Pulmonary artery endothelial cell (primary cell): ENCODE data around the gene HPCA. TPM values are rescaled to one million over a fixed set of nuclear protein-coding genes. Genes with fewer than 3 reads are reported as not detected.

Experiments used
- DNase-seq: peaks from one replicate; pipeline ENCODE4 v3.0.0-alpha.2; 2011; ENCODE audit warnings: low read depth, low spot score
- total RNA-seq: library from RNA; depleted of rRNA; stranded (reverse); fragments of >200 nt; gene quantifications from 2 replicates; pipeline ENCODE4 v1.2.3, GENCODE V29; 2014

HPCA gene
- total RNA-seq, 1 donor from 2014 or later: not detected

DNA sequence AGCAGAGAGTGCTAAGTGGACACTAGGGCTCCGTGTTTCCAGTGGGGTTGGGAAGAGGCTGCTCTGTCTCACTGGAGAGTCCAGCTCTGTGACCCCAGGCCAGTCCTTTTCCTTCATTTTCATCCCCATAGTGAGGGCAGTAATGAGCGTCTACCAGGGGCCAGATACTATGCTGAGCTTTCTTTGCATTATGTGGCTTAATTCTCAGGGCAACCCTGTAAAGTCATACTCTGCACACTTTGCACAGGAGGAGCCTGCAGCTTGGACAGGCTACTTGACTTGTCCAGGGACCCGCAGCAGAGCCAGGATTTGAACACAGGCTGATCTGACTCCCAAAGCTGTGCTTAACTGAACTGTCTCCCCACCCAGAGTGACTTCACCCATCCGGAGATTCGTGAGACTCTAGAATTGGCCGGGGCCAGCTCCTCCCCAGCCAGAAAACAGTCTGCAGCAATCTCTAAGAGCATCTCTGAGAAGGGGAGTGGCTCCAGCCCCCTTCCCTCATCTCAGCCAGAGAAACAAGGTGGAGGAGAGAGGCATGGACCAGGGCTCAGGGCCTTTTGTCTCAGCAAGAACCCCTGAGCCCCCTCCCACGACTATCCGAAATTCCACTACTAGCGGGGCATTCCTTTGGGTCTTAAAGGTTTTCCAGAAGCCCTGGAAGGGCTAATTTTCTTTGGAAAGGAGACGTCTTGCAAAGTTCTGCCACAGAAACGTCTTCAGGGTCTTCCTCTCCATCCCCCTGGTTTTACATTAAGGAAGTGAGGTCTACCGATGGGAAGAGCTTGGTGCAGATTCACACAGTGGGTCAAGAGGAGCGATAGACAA is 14.7 kb upstream of the HPCA start:
- no peak for DNase-seq

DNA sequence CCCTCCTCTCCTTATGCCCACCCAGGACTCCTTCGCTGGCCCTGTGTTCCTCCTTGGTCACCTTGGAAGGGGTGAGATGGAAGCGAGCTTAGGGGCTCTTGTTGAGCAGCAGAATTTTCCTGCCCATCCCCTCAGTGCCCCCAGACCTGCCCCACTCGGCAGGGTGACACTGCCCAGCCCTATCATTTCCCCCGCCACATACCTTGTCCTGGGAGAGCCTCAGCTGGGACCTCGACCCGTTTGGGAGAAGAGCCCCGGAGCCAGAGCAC is 14.2 kb upstream of the HPCA start:
- no peak for DNase-seq

DNA sequence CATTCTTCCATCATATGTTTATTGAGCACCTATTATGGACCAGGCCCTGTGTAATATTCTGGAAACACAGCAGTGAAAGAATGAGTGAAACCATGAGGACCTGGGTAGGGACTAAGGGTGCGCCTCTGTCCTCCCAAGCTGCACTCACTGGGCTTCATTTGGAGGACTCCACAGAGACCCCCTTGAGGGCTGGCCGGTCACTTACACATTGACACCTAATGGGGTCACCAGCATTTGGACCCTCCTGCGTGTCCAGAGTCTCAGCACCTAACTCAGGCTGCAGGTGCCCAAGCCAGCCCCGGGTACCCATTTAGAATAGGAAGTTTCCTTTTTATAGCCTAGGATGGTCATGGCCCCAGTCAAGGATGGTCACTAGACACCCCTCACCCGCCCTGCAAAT is 12.8 kb upstream of the HPCA start:
- DNase-seq: no peak

DNA sequence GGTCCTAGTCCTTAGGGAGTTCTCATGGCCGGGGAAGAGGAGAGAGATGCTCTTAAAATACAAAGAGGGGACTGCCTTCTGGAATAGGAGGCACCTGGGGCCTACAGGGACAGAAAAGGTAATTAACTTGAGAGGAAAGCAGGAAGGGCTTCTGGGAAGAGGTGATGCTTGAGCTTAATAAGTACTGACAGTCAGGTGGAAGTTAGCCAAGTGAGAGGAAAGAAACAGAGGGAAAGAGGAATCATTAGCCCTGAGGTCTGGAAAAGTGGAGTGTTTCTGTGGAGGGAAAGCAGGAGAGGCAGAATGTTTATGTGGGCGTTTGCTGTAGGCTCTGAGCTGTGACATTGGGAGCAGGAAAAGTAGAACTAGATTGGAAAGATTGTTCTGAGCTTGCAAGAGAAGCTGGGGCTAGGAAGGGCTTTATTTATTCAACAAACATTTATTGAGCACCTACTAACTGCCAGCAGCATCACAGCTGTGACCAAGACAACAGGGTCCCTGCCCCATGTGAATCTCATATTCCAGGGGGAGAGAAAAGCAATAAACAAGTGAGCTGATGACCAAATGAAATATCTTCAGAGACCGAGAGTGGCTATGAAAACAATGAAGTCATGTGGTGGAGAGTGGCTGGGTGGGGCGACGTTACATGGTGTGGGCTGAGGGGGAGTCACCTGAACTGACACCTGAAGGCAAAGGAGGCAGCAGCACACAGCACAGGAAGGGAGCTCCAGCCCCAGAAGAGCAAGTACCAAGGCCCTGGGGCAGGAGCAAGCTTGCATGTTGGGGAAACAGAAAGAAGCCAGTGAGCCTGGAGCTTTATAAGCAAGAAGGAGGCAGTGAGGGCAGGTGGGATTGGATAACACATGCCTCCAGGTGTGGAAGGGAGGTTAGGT is 11.2 kb upstream of the HPCA start:
- no peak for DNase-seq

DNA sequence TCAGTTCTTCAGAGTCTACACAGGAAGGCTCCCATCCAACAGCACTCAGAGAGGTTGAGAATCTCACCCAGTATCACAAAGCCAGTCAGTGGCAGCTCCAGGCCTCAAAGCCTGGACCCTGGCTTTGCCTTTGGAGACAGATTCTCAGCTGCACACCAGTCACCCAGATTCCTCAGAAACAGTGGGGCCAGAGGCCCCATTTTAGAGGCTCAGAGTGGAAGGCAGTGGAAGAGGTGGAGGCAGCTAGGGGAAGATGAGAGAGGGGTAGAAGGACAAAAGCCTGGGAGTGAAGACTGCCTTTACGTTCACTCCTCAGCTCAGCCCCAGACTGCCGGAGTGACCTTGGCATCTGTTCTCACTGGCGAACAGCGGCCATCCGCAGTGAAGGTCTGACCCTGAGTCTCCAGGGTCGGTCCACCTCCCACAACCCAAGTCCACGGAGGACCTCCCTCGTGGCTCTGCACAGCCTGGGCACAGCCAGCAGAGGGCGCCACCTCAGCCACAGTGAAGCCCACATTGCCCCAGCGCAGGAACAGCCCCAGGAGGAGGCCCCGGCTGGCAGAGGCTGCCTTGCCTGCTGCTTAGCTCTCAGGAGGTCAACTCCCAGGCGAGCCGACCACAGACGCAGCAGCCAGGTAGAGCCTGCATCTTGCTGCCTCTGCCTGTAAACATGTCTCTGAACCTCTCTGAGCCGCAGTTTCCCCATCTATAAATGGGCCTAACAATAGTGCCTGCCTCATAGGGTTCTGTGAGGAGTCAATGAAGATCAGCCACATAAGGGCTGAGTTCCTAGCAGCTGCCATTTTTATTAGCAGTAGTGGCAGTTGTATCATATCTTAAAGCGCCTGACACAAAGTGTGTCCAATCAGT is 9.7 kb upstream of the HPCA start:
- no peak for DNase-seq

DNA sequence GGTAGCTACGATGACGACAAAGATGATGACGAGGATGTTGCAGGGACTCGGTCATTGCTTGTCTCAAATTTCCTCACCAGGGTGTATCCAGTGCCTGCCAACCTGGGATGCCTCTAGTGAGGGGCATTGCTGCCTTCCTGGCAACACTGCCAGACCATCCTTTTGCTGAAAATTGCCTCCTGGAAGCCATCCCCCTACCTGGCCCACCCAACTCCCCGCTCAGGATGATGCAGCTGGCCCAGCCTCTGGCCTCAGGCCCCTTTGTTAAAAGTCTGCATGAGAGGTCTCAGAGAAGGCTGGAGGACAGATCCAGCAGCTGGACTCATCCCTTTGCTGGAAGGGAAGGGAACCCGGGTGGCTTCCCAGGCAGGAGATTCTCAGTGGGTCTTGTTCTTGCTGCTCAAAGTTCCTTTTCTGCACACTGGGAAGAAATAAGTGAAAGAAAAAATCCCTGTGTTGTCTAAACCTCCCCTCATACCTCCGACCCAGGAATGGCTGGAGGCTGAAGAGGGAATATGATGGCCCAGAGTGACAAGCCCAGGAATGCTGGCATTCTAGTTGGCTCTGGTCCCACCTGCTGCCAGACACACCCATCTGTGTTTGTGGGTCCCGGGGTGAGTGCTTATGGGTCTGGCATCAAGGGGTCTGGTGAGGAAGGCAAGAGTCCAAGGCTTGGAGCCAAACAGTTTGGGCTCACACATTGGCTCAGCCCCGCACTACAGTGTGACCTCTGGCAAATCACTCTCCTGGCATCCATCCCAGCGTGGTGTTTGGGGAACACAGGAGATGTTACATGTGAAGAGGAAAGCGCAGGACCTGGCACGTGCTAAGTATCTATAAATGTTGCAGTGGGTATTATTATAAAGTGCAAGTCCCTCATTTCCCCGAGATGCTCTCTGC is 8.8 kb upstream of the HPCA start:
- no peak for DNase-seq

DNA sequence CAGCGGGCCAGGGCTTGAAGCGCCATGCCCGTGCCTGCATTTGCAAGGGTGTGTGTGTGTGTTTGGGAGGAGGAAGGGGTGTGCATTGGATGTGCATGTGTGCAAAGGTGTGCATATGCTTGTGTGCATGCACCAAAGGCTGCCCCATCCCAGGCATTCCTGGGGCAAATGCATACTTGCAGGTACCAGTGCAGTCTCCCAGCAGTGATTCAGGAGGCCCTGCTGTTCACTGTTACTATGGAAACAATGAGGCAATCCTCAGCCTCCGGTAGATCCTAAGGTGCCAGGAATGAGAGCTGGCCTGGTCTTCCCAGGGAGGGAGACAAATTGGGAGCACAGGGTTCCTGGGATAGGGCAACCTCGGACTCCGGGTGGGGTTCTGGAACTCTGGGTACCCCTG is 8.1 kb upstream of the HPCA start:
- no peak for DNase-seq

DNA sequence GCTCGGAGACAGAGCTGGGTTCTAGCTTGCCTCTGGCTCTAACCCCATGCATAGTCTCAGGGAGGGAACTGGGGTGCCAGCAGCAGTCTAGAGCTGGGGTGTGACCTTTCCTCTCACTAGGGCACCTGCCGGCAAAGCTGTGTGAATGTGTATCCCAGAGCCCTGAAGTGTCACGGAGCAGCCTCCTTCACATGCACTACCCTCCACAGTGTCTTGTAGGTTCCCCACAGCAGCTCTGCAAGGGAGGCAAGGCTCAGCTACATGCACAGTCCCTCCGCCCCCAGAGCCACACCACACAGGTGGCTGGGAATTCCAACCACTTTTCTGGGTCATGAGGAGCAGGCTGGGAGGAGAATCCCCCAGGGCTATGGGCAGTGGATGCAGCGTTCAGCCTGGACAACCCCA is 7.7 kb upstream of the HPCA start:
- no peak for DNase-seq

DNA sequence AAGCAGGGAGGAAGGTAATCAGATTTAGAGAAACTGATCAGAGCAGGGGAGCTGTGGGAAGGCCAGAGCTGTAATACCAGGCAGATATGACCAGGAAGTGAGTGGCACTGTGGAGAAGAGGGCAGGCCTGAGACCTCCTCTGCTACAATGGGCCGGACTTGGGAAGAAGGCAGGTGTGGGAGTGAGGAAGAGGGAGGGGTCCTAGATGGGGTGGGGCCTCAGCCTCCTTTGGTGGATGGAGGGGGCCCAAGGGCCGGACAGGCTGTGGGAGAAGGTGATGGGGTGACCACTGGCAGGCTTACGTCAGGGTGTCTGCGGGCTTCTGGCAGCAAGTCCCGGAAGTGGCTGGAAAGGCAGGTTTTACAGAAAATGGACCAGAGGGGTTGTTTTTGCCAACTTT is 5.0 kb upstream of the HPCA start:
- no peak for DNase-seq

DNA sequence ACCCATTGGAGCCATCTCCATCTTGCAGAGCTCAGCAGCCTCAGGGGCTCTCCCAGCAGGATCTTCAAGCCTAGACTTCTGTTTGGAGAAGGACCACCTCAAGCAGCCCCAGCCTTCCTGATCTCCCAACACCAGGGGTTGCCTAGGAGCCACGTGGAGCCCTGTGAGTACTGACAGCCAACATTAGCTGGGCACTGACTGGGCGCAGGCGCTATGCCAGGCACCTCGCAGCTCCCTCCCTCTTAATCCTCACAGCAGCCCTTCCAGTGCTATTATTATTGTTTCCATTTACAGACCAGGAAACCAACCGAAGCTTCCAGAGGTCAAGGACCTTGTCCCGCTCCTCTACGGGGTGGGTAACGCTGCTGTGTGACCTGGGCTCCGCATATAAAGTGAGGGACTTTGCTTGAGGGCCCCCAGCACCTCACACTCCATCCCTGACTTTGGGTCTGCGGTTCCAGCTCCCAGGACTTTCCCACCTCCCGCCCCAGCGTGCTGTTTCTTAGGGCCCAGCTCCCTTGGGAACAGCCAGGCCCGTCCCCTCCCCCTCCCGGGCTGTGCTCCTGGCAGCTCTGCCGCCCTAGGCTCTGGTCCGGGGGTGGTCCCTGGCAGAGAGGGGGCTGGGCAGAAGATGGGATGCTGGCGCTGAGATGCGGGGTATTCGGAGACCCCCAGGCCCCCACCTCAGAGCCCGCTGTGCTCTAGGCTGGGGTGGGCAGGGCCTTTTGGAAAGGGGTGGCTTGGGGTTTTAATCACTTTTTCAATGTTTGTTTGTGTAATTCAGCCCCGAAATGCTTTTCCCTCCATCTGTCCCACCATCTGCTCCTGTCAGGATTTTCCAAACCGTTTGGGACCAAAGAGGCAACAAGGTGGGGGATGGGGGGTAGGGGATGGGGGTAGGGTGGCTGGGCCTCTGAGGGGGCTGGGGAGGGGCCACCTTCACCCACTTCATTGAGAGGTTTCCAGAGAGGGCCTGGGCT is 4.1 kb upstream of the HPCA start:
- no peak for DNase-seq

DNA sequence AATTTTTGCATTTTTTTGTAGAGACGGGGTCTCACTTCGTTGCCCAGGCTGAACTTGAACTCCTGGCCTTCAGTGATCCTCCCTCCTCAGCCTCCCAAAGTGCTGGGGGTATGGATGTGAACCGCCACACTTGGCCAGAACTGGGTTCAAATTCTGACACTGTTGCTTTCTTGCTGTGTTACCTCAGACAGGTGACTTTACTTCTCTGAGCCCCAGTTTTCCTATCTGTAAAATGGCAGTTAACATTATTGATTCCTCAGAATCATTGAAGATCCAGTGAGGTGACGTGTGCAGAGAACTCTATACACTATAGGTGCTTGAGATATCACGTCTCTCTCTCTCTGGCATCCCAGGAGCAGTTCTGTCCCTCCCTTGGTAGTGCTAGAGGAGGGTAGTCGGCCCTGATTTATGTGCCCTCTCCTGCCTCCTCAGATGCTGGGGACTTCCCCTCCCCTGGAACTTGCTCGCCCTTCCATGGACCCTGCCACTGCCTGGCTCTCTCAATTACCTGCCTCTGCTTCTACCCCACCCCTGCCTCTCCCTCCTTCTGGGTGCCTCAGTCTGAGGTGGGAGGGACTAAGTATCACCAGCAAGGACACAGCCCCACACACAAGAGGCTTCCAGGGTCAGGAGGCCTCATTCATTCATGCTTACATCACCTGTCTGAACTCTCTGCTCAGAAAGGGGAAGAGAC is 2.8 kb upstream of the HPCA start:
- DNase-seq: no peak

DNA sequence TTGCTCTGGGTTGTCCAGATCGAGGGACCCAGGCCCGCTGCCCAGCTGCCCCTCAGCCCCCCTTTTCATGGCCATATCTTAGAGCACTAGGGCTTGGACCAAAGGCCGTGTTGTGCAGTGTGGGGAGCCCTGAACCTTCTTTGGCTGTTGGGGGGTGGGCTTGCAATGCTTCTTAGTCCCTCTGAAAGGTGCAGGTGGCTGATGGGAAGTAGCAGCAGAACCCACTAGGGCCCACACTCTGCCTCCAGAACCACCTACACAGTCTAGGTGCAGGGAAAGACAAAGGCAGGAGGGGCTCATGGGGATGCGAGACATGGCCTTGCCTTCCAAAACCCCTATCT is 2.3 kb upstream of the HPCA start:
- DNase-seq: no peak

DNA sequence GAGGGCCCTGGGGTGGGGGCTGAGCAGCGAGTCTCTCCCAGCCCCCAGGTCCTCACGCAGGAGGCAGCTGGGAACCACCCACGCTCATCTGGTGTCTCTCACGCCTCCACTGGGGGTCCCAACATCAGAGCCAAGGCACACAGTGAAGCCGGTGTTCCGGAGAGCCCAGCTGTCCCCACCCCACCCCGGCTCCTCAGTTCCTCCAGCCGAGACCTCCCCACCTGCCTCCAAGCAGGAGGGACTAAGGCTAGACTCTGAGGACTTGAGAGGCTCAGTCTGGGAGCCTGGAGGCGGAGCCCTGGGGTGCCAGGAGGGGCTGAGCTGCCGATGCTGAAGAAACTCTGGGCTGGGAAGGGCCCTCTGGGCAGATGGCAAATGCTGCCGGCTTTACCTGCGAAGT is 1.6 kb upstream of the HPCA start:
- no peak for DNase-seq

DNA sequence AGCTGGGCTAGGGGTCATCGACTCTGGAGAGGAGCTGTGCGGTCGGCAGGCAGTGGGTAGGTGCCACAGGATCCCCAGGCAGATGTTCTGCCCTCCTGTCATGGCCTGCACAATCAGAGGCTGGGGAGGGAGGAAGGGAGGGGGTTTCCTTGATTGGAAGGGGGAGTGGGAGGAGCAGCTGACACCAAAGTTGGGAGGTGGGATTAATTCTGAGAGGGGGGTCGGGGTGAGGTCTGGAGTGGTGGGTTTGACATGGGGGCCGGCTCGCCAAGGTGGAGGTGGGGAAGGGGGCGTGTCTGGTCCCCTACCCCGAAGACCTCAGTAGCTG is 651 bp upstream of the HPCA start:
- no peak for DNase-seq

DNA sequence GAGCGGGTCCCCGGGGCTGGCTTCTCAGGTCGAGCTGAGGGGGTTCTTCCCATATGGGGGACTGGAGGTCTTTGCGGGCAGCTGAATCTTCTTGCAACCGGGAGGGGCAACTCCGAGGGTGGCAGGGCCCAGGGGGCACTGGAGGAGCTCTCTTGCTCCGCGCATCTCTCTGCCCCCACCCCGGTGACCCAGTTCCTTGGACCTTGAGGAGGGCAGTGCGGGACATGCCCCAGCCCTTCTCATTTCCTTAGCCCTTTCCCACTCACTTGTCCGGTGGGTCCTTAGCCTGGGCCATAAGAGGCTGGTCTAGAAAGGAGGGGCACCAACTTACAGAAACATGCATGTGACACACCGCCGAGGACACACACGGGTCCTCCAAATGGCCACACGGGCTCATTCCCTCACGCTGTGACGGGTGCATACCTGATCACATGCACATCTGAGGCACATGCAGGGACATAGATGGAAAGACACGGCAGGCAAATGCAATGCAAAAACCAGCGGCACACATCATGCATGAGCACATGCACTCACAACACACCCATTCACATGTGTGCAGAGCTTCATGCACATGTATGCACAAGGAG is 630 bp downstream of the HPCA start:
- no peak for DNase-seq

DNA sequence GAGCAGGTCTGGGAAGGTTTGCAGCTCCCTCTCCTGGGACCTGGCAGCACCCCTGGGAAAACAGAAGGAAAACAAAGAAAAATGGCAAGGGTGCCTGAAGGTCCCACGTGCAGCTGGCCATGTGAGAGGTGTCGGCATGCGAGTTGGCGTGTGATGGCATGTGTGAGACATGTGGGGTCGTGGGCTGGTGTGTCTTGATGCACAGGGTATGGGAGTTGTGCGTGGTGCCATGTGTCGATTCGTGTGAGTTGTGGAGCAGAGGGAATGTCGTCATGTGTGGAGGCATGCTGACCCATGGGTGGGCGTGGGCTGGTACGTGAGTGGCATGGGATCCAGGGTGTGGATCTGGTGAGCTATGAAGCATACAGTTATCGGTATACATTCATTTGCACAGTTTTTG is 1.3 kb downstream of the HPCA start:
- DNase-seq: no peak

DNA sequence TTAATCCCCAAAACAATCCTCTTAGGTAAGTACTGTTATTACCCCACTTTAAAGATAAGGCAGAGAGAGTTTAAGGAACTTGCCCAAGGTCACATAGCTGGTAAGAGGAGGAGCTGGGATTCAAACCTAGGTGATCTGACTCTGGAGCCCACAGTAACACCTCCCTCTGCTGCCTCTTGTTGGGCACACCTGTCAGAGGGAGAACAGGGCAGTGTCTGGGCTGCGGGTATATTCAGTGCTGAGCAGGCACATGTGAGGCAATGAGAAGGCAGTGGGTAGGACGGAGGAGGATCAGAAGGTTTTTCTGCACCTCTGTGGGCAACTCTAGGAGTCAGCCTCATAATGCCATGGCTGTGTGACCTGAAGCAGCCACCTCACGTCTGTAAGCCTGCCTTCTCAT is 1.8 kb downstream of the HPCA start:
- DNase-seq: no peak

DNA sequence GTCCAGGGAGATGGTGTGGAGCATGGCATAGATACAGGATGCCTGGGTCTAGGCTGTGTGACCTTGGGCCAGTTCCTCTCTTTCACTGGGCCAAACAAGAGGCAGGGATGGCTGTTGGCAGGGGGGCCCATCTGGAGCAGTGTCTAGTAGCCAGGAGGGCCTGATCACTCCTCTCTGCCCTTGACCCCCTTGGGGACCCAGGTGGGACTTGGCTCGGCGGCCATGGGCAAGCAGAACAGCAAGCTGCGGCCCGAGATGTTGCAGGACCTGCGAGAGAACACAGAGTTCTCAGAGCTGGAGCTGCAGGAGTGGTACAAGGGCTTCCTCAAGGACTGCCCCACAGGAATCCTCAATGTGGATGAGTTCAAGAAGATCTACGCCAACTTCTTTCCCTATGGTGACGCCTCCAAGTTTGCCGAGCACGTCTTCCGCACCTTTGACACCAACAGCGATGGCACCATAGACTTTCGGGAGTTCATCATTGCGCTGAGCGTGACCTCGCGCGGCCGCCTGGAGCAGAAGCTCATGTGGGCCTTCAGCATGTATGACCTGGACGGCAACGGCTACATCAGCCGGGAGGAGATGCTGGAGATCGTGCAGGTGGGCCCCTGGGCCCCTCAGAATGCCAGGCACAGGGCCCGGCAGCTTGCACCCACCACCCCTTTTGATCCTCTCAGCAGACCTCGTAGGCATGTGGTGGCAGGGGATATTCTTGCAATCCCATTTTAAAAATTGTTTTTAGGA is 2.6 kb downstream of the HPCA start:
- DNase-seq: no peak
